Thyroid gland (tissue), 4 donors: ENCODE results near the gene SLC35B2. TPM values are rescaled to one million over a fixed set of nuclear protein-coding genes. Genes with fewer than 3 reads are reported as not detected.

ENCODE experiments used
- DNase-seq, 2 donors: peaks; one replicate each; pipeline ENCODE4 v3.0.0-alpha.2; 2019
- H3K27ac ChIP-seq, 3 donors: fragments of 200-600 bp; sonication (generic); 1 replicate in 2 of 3; 2 replicates in 1 of 3; pipeline ENCODE4 v1.5.1; 2016 to 2019; ENCODE audit warnings: mild to moderate bottlenecking in 1 of 3, moderate library complexity in 1 of 3
- H3K27me3 ChIP-seq: fragments of 200-600 bp; sonication (generic); one replicate; pipeline ENCODE4 v1.5.1; 2019
- H3K36me3 ChIP-seq, 2 donors: fragments of 200-600 bp; sonication (generic); one replicate each; pipeline ENCODE4 v1.5.1; 2016 to 2019
- H3K4me1 ChIP-seq, 2 donors: fragments of 200-600 bp; sonication (generic); one replicate each; pipeline ENCODE4 v1.5.1; 2017 to 2019
- H3K4me3 ChIP-seq, 3 donors: fragments of 200-600 bp; sonication (generic); replicated peaks in 1 of 3; 1 replicate in 2 of 3; 2 replicates in 1 of 3; pipeline ENCODE4 v1.5.1; 2016; ENCODE audit warnings: mild to moderate bottlenecking in 1 of 3
- H3K9me3 ChIP-seq: fragments of 200-600 bp; sonication (generic); one replicate; pipeline ENCODE4 v1.5.1; 2017
- CTCF ChIP-seq, 6 experiments: fragments of 200-600 bp in 3 of 6; fragments of 450-650 bp in 3 of 6; sonication (generic) in 3 of 6; IDR thresholded peaks; one replicate each; pipeline ENCODE4 v1.5.1; 2016 to 2019; ENCODE audit warnings: antibody characterized with exemption in 6 of 6, mild to moderate bottlenecking in 2 of 6, inconsistent platforms in 1 of 6, moderate library complexity in 1 of 6
- POLR2A ChIP-seq, 2 donors: fragments of 450-650 bp; IDR thresholded peaks; one replicate each; pipeline ENCODE4 v1.6.1; 2017; ENCODE audit warnings: antibody characterized with exemption in 2 of 2, mild to moderate bottlenecking in 2 of 2, moderate library complexity in 1 of 2
- WGBS, 2 donors: methylation state at CpG; one replicate each; pipeline ENCODE4 v1.1.5; 2017; 5-methylcytosine and 5-hydroxymethylcytosine counted together
- intact Hi-C: fragments of 100-400 bp; cut with DNase I; formaldehyde crosslinking; loops from one replicate; pipeline ENCODE4 v1.15.1; 2023
- total RNA-seq, 4 donors: library from RNA; depleted of rRNA; stranded (reverse); fragments of >200 nt; gene quantifications; one replicate each; pipeline ENCODE4 v1.2.3, GENCODE V29; 2016

The SLC35B2 gene
- total RNA-seq, 4 donors from 2014 or later: 28.5 to 46.5 (median 41.8) TPM

- Histone ChIP-seq H3K4me1 (no peaks in the 10 kb centered on the region), H3K9me3 (no peaks in the 10 kb centered on the region), H3K36me3 (no peaks in the 10 kb centered on the region), H3K4me3 (no peak overlapping the region), H3K27ac (no peak overlapping the region), H3K27me3 (no peaks in the 10 kb centered on the region)
- TF ChIP-seq CTCF (IDR thresholded peaks at IDR 0.05): no peak
- TF ChIP-seq POLR2A (IDR thresholded peaks at IDR 0.05): no peak
- intact Hi-C loops: no loop called here
- no peak for DNase-seq
- WGBS, 2 donors: 62 to 75% methylated on average over 15 to 25 of the region's 25 CpGs
Measured at GRCh38 chr6:44285552-44286284, 28.4 kb upstream of the SLC35B2 start.

- no peaks in the 10 kb centered on the region for H3K4me1 ChIP-seq
- no peak for TF ChIP-seq POLR2A (IDR thresholded peaks at IDR 0.05)
- no peak for TF ChIP-seq CTCF (IDR thresholded peaks at IDR 0.05)
- intact Hi-C loops: no loop called here
- DNase-seq: no peak
- no peaks in the 10 kb centered on the region for H3K9me3 ChIP-seq
- no peak overlapping the region for H3K4me3 ChIP-seq
- H3K27ac ChIP-seq: no peak overlapping the region
- H3K36me3 ChIP-seq: no peaks in the 10 kb centered on the region
- WGBS, 2 donors: 62 to 71% methylated on average over 4 of the region's 4 CpGs
- no peaks in the 10 kb centered on the region for H3K27me3 ChIP-seq
Measured at GRCh38 chr6:44284867-44285266, 27.5 kb upstream of the SLC35B2 start.

- Histone ChIP-seq H3K27ac (no peak overlapping the region), H3K9me3 (no peaks in the 10 kb centered on the region), H3K4me3 (no peak overlapping the region), H3K36me3 (no peaks in the 10 kb centered on the region), H3K27me3 (no peaks in the 10 kb centered on the region), H3K4me1 (no peaks in the 10 kb centered on the region)
- intact Hi-C loops: no loop called here
- no peak for DNase-seq
- WGBS, 2 donors: 54 to 59% methylated on average over 2 of the region's 2 CpGs
- TF ChIP-seq POLR2A (IDR thresholded peaks at IDR 0.05): no peak
- TF ChIP-seq CTCF (IDR thresholded peaks at IDR 0.05): no peak
Measured at GRCh38 chr6:44284121-44284520, 26.8 kb upstream of the SLC35B2 start.

- TF ChIP-seq POLR2A (IDR thresholded peaks at IDR 0.05): no peak
- no peak for TF ChIP-seq CTCF (IDR thresholded peaks at IDR 0.05)
- peaks cover 0 to 9% of the 10 kb centered on the region in 2 donors for H3K4me1 ChIP-seq
- H3K36me3 ChIP-seq: no peaks in the 10 kb centered on the region
- H3K9me3 ChIP-seq: no peaks in the 10 kb centered on the region
- 76% methylated on average over 9 of the region's 9 CpGs for WGBS, 2 donors
- H3K4me3 ChIP-seq: no peak overlapping the region
- intact Hi-C loops: no loop called here
- DNase-seq: no peak
- no peak overlapping the region for H3K27ac ChIP-seq
- H3K27me3 ChIP-seq: peaks cover 10% of the 10 kb centered on the region
Measured at GRCh38 chr6:44278774-44279697, 21.7 kb upstream of the SLC35B2 start.

GRCh38 chr6:44278315-44278714 lies 21.0 kb upstream of the SLC35B2 start:
- no peaks in the 10 kb centered on the region for H3K36me3 ChIP-seq
- H3K9me3 ChIP-seq: no peaks in the 10 kb centered on the region
- no peak for TF ChIP-seq CTCF (IDR thresholded peaks at IDR 0.05)
- TF ChIP-seq POLR2A (IDR thresholded peaks at IDR 0.05): no peak
- no peak for DNase-seq
- no peak overlapping the region for H3K4me3 ChIP-seq
- H3K4me1 ChIP-seq: peaks cover 0 to 9% of the 10 kb centered on the region in 2 donors
- 67 to 75% methylated on average over 2 to 3 of the region's 3 CpGs for WGBS, 2 donors
- no peak overlapping the region for H3K27ac ChIP-seq
- H3K27me3 ChIP-seq: peaks cover 10% of the 10 kb centered on the region
- intact Hi-C loops: no loop called here
